C4-2B (cell line): ENCODE data around the gene MAN2B2.

Source experiments
- CTCF ChIP-seq: fragments of 450-650 bp; conservative IDR thresholded peaks from 2 replicates; pipeline ENCODE4 v1.5.1; 2017; ENCODE audit warnings: mild to moderate bottlenecking
- ZFX ChIP-seq: fragments of 450-650 bp; IDR thresholded peaks from 2 replicates; pipeline ENCODE4 v1.6.1; 2017

GRCh38 chr4:6573551-6573950 lies 1.4 kb upstream of the MAN2B2 start:
- TF ChIP-seq CTCF (no peak), ZFX (no peak)
